ENCODE results near the gene SEPTIN2.

DNA sequence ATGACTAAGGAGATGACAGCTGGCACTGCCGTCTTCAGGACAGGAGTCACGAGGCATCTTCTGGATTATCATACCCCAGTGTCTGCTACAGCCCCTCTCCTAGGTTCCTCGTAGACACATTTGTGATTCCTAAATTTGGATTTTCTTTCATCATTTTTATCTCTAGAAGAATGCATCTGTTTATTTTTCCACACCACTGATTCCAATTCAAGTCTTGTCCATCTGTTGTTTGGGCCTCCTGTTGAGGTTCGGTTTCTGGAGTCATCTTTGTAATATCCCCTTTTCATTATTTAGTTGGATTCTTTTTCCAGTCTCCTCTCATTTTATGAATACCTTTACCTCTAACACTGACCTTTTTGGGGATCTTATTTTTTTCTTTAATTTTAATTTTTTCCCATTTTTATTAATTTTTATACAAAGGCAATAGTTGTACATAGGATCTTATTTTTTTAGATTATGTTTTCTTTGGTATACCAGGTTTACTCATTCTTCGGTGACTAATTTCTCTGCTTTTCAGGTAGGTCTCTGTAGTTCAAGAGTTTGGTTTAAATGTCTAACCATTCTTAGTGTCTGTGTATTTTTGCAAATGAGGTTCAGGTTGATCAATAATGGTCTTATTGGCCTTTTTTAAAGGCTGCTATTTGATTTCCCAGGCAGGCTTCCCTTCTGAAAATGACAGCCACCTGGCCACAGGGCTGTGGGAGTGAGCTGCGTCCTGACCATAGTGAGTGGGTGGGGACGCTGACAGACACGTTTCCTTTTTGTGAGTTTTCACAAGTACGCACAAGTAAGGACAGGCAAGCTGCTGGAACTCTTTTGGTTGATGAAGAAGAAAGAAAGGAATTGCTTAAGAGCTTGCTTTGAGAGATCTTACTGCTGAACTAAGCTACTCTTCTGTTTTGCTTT is 74.8 kb downstream of the SEPTIN2 start:
- TF ChIP-seq CTCF (optimal IDR thresholded peaks at IDR 0.05 in 1 of 3, IDR thresholded peaks at IDR 0.05 in 1 of 3, conservative IDR thresholded peaks at IDR 0.05 in 1 of 3; ENCODE audit: extremely low read depth in 1 of 3, insufficient read depth in 2 of 3, low read length in 3 of 3) = no peak
- no peak for TF ChIP-seq EZH2 (IDR thresholded peaks at IDR 0.05; ENCODE audit: low read length)
